ENCODE measurements around the gene REM2.
"Not testable (repeated sequence)": the region's sequence is repeated elsewhere in the genome, so short reads cannot be mapped to it uniquely, and the experiment has no call there.

- TF ChIP-seq POLR2A (IDR thresholded peaks at IDR 0.05) = not testable (repeated sequence)
- TF ChIP-seq, protein P1, sequence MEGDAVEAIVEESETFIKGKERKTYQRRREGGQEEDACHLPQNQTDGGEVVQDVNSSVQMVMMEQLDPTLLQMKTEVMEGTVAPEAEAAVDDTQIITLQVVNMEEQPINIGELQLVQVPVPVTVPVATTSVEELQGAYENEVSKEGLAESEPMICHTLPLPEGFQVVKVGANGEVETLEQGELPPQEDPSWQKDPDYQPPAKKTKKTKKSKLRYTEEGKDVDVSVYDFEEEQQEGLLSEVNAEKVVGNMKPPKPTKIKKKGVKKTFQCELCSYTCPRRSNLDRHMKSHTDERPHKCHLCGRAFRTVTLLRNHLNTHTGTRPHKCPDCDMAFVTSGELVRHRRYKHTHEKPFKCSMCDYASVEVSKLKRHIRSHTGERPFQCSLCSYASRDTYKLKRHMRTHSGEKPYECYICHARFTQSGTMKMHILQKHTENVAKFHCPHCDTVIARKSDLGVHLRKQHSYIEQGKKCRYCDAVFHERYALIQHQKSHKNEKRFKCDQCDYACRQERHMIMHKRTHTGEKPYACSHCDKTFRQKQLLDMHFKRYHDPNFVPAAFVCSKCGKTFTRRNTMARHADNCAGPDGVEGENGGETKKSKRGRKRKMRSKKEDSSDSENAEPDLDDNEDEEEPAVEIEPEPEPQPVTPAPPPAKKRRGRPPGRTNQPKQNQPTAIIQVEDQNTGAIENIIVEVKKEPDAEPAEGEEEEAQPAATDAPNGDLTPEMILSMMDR (IDR thresholded peaks at IDR 0.05) = not testable (repeated sequence)
Measured at GRCh38 chr14:22854296-22854695, 28.7 kb upstream of the REM2 start.

Measured in esophagus squamous epithelium (tissue), 4 donors.